ENCODE data around the gene SMIM33.

DNA sequence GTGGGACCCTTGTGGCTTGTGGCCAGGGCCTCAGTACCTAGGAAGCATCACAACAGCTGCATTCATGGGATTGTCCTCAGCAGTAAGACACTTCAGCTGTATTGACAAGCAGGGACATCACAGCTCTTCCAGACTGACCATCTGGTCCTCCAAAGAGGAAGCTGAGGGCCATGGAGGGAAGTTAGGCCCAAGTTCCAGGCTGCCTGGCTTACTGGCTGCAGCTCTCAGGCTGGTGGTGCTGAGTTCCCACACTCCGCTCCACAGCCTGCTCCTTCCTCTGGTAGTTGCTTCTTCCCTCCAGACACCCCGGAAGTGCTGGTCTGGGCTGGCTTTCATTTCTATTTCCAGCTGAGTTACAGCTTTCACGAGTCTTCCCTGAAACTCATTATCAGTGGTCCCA lies 17.5 kb downstream of the SMIM33 start:
- TF ChIP-seq PPARA (CRISPR knock-in tag; IDR thresholded peaks at IDR 0.05; ENCODE audit: borderline replicate concordance) = no peak
- no peak for TF ChIP-seq ZNF70 (CRISPR knock-in tag; IDR thresholded peaks at IDR 0.05)
- no peak for TF ChIP-seq ZFP30 (CRISPR knock-in tag; IDR thresholded peaks at IDR 0.05)
- TF ChIP-seq, protein P1, sequence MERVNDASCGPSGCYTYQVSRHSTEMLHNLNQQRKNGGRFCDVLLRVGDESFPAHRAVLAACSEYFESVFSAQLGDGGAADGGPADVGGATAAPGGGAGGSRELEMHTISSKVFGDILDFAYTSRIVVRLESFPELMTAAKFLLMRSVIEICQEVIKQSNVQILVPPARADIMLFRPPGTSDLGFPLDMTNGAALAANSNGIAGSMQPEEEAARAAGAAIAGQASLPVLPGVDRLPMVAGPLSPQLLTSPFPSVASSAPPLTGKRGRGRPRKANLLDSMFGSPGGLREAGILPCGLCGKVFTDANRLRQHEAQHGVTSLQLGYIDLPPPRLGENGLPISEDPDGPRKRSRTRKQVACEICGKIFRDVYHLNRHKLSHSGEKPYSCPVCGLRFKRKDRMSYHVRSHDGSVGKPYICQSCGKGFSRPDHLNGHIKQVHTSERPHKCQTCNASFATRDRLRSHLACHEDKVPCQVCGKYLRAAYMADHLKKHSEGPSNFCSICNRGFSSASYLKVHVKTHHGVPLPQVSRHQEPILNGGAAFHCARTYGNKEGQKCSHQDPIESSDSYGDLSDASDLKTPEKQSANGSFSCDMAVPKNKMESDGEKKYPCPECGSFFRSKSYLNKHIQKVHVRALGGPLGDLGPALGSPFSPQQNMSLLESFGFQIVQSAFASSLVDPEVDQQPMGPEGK (CRISPR knock-in tag; IDR thresholded peaks at IDR 0.05; ENCODE audit: borderline replicate concordance) = no peak
- no peak for TF ChIP-seq ZNF8 (CRISPR knock-in tag; IDR thresholded peaks at IDR 0.05)
- no peak for TF ChIP-seq ARNTL (CRISPR knock-in tag; IDR thresholded peaks at IDR 0.05; ENCODE audit: borderline replicate concordance, low read depth)
- TF ChIP-seq ISL1 (CRISPR knock-in tag; IDR thresholded peaks at IDR 0.05) = no peak
- TF ChIP-seq CSDC2 (CRISPR knock-in tag; IDR thresholded peaks at IDR 0.05) = no peak
- TF ChIP-seq, protein P2, sequence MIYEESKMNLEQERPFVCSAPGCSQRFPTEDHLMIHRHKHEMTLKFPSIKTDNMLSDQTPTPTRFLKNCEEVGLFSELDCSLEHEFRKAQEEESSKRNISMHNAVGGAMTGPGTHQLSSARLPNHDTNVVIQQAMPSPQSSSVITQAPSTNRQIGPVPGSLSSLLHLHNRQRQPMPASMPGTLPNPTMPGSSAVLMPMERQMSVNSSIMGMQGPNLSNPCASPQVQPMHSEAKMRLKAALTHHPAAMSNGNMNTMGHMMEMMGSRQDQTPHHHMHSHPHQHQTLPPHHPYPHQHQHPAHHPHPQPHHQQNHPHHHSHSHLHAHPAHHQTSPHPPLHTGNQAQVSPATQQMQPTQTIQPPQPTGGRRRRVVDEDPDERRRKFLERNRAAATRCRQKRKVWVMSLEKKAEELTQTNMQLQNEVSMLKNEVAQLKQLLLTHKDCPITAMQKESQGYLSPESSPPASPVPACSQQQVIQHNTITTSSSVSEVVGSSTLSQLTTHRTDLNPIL (CRISPR knock-in tag; IDR thresholded peaks at IDR 0.05; ENCODE audit: low read depth) = no peak

Measured in SK-N-SH treated with all-trans-retinoic acid at 6 μM for 48 hours (cell line).